AG09309 (cell line): ENCODE results near the gene ATOH7.
A peak's percentile ranks its signal among the peaks of the same experiment; 100 is the strongest.
"Not testable (repeated sequence)": the region's sequence is repeated elsewhere in the genome, so short reads cannot be mapped to it uniquely, and the experiment has no call there.

Experiments
- DNase-seq: peaks from one replicate; pipeline ENCODE4 v3.0.0-alpha.2; 2010; ENCODE audit warnings: low read depth
- H3K4me3 ChIP-seq: 2 replicates; pipeline ENCODE4 v1.5.1; 2011; ENCODE audit warnings: mild to moderate bottlenecking, low read depth, low read length, moderate library complexity; ENCODE audit not compliant: control insufficient read depth
- TF ChIP-seq, protein P1 (sequence below): IDR thresholded peaks from 2 replicates; pipeline ENCODE4 v1.5.1; 2011; ENCODE audit warnings: mild to moderate bottlenecking, low read depth, low read length, inconsistent platforms; ENCODE audit not compliant: insufficient read depth, control insufficient read depth; ENCODE audit errors: missing control alignments

The ATOH7 gene

DNA sequence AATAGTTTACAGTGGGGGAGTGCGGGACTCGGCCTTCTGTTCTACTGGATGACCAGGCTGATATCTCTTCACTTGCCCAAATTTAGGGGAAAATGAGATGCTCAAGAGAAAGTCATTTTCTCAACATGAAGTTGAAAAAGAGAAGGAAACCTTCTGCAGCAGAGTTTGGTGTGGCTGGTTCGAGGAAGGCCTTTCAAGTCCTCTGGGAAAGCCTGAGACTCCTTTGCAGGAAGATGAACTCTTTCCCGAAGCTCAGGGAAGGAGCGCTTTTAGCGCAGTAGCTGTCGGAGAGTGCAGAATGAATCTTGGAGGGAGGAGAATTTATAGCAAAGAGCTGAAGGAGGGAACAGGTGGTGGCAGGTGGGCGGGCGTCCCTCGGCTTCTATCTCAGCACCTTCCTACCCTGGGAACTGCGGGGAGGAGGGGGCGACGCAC is at the start of gene ATOH7:
ATOH7 (minus strand) TSS at position 297 of the 435 bp plus-strand sequence. CDS start 436 bp downstream, outside the sequence.
- no peak for DNase-seq
- TF ChIP-seq, protein P1, sequence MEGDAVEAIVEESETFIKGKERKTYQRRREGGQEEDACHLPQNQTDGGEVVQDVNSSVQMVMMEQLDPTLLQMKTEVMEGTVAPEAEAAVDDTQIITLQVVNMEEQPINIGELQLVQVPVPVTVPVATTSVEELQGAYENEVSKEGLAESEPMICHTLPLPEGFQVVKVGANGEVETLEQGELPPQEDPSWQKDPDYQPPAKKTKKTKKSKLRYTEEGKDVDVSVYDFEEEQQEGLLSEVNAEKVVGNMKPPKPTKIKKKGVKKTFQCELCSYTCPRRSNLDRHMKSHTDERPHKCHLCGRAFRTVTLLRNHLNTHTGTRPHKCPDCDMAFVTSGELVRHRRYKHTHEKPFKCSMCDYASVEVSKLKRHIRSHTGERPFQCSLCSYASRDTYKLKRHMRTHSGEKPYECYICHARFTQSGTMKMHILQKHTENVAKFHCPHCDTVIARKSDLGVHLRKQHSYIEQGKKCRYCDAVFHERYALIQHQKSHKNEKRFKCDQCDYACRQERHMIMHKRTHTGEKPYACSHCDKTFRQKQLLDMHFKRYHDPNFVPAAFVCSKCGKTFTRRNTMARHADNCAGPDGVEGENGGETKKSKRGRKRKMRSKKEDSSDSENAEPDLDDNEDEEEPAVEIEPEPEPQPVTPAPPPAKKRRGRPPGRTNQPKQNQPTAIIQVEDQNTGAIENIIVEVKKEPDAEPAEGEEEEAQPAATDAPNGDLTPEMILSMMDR, result no peak
- peak within 1 kb of the TSS; percentile 67 for H3K4me3 ChIP-seq

DNA sequence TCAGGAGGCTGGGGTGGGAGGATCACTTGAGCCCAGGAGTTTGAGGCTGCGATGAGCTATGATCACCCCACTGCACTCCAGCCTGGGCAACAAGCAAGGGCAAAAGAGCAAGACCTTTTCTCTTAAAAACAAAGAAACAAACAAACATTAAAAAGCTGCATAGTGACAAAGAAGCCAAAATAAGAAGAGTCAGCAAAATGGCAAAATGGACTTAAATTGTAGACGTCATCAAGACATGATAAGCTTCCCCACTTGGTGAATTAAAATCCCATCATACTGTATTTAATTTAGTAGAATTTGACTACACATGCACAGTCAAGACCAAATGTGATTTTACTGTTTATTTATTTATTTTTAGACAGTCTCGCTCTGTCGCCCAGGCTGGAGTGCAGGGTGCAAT is 48.8 kb upstream of the ATOH7 start:
- TF ChIP-seq, protein P1, result no peak
- no peak overlapping the region for H3K4me3 ChIP-seq
- DNase-seq, result no peak

DNA sequence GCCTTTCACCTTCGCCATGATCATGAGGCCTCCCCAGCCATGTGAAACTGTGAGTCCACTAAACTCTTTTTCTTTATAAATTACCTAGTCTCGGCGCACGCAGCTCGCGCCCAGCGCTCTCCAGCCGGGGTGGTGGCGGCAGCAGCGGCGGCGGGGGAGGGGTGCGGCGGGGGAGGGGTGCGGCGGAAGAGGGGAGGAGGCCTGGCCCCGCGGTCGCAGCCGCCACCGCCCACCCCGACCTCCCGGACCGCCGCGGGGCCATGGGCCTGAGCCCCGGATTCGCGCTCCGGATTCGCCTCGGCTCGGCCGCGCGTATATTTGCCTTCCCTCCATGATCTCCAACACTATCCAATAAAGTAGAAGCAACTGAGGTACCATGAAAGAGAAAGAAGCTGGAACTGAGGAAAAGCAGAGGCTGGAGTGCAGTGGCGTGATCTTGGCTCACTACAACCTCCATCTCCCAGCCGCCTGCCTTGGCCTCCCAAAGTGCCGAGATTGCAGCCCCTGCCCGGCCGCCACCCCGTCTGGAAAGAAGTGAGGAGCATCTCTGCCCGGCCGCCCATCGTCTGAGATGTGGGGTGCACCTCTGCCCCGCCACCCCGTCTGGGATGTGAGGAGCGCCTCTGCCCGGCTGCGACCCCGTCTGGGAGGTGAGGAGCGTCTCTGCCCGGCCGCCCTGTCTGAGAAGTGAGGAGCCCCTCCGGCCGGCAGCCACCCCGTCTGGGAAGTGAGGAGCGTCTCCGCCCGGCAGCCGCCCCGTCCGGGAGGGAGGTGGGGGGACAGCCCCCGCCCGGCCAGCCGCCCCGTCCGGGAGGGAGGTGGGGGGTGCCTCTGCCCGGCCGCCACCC is 47.2 kb upstream of the ATOH7 start:
- not testable (repeated sequence) for DNase-seq, H3K4me3 ChIP-seq

DNA sequence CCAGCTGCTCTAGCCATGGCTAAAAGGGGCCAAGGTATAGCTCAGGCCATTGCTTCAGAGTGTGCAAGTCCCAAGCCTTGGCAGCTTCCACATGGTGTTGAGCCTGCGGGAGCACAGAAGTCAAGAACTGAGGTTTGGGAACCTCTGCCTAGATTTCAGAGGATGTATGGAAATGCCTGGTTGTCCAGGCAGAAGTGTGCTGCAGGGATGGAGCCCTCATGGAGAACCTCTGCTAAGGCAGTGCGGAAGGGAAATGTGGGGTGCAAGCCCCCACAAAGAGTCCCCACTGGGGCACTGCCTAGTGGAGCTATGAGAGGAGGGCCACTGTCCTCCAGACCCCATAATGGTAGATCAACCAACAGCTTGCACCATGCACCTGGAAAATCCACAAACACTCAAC is 45.9 kb upstream of the ATOH7 start:
- DNase-seq, H3K4me3 ChIP-seq: not testable (repeated sequence)

DNA sequence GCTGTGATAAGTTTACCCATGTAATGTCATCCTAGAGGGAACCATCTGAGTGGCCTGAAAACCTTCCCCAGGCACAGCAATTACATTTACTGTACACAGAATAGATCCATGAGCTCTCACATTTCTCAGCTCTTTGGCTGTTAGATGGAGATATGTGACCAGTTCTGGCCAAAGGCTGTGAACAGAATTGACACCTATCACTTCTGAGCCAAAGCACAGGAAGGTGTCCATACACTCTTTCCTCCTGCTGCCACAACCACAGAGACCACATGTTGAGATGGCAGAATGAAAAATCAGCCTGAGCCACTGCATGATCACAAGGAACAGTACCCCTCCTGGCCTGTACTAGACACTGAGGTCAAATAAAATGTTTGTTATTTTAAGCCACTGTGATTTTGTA is 44.3 kb upstream of the ATOH7 start:
- DNase-seq, result no peak
- TF ChIP-seq, protein P1, result no peak
- no peak overlapping the region for H3K4me3 ChIP-seq

DNA sequence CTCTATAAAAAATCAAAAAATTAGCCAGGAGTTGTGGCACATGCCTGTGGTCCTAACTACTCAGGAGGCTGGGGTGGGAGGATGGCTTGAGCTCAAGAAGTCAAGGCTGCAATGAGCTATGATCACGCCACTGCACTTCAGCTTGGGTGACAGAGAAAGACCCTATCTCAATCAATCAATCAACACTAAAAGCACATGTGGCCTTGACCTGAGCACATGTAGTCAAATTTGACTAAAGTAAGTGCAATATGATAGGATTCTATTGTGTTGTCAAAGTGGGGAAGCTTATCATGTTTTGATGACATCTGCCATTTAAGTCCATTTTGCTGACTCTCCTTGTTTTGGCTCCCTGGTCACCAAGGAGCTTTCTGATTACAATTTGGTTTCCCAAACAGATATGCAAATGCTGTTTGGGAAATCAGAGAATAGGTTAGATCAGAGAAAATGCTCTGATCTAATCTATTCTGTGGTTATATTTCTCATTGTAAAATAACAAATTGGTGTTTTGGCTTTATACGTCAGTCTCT is 43.8 kb upstream of the ATOH7 start:
- no peak overlapping the region for H3K4me3 ChIP-seq
- no peak for DNase-seq
- TF ChIP-seq, protein P1, result no peak

DNA sequence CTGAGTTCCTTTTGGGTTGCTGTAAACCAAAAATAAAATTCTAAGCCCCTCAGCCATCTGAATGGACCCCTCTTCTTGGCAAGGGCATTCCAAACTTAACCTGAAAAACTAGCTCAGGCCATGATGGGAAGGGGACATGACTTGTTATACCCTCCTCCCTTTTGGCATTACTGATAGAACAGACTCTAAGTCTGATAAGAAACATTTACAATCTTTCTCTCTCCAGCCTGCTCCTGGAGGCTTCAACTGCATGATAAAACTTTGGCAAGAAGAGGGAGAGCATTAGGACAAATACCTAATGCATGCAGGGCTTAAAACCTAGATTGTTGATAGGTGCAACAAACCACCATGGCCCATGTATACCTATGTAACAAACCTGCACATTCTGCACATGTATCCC is 40.9 kb upstream of the ATOH7 start:
- no peak for DNase-seq
- TF ChIP-seq, protein P1, result no peak
- H3K4me3 ChIP-seq, result no peak overlapping the region
